Neuronal stem cell (in vitro differentiated cells): ENCODE measurements around the gene GALNT11.
A peak's percentile ranks its signal among the peaks of the same experiment; 100 is the strongest.

Source experiments
- DNase-seq: peaks from one replicate; pipeline ENCODE4 v3.0.0-alpha.2; 2013; ENCODE audit warnings: low spot score
- H2AFZ ChIP-seq: one replicate; pipeline ENCODE4 v1.6.1; 2013; ENCODE audit warnings: mild to moderate bottlenecking, low read length, inconsistent platforms
- H2AK5ac ChIP-seq: 2 replicates; pipeline ENCODE4 v1.6.1; 2013; ENCODE audit warnings: low read depth, mild to moderate bottlenecking, inconsistent platforms, low read length, moderate library complexity, mixed read lengths
- H2BK120ac ChIP-seq: 2 replicates; pipeline ENCODE4 v1.6.1; 2013; ENCODE audit warnings: low read depth, mild to moderate bottlenecking, inconsistent platforms, low read length, moderate library complexity, mixed read lengths
- H2BK12ac ChIP-seq: one replicate; pipeline ENCODE4 v1.6.1; 2013; ENCODE audit warnings: low read length, inconsistent platforms
- H2BK15ac ChIP-seq: 2 replicates; pipeline ENCODE4 v1.6.1; 2013; ENCODE audit warnings: mild to moderate bottlenecking, low read length, inconsistent platforms, mixed read lengths
- H2BK5ac ChIP-seq: one replicate; pipeline ENCODE4 v1.6.1; 2013; ENCODE audit warnings: inconsistent platforms, mild to moderate bottlenecking, low read length, moderate library complexity
- H3K14ac ChIP-seq: one replicate; pipeline ENCODE4 v1.6.1; 2013; ENCODE audit warnings: low read length, inconsistent platforms
- H3K18ac ChIP-seq: 2 replicates; pipeline ENCODE4 v1.6.1; 2013; ENCODE audit warnings: low read length, inconsistent platforms
- H3K23ac ChIP-seq: 2 replicates; pipeline ENCODE4 v1.6.1; 2013; ENCODE audit warnings: low read depth, mild to moderate bottlenecking, mixed read lengths, low read length, inconsistent platforms; ENCODE audit not compliant: poor library complexity
- H3K27ac ChIP-seq: replicated peaks from 3 replicates; pipeline ENCODE4 v1.5.1; 2013; ENCODE audit warnings: low read length, inconsistent platforms
- H3K27me3 ChIP-seq, 3 experiments: 2 replicates each; pipeline ENCODE4 v1.6.1; 2013; ENCODE audit warnings: low read length in 3 of 3, mild to moderate bottlenecking in 2 of 3, inconsistent platforms in 1 of 3, low read depth in 1 of 3, mixed read lengths in 1 of 3, moderate library complexity in 1 of 3; ENCODE audit not compliant: control insufficient read depth in 3 of 3, insufficient read depth in 3 of 3
- H3K36me3 ChIP-seq, 2 donors: replicated peaks in 1 of 2; 2 replicates each; pipeline ENCODE4 v1.6.1; 2013; ENCODE audit warnings: low read length in 2 of 2; ENCODE audit not compliant: control insufficient read depth in 2 of 2, insufficient read depth in 2 of 2
- H3K4ac ChIP-seq: 2 replicates; pipeline ENCODE4 v1.6.1; 2013; ENCODE audit warnings: inconsistent platforms, mild to moderate bottlenecking, low read length, moderate library complexity
- H3K4me1 ChIP-seq, 2 donors: 1 replicate in 1 of 2; 2 replicates in 1 of 2; pipeline ENCODE4 v1.6.1; 2013; ENCODE audit warnings: low read length in 2 of 2, low read depth in 1 of 2; ENCODE audit not compliant: control insufficient read depth in 2 of 2, insufficient read depth in 1 of 2
- H3K4me2 ChIP-seq: one replicate; pipeline ENCODE4 v1.6.1; 2013; ENCODE audit warnings: mild to moderate bottlenecking, low read length, inconsistent platforms; ENCODE audit not compliant: insufficient read depth, poor library complexity, severe bottlenecking
- H3K4me3 ChIP-seq, 2 donors: 2 replicates each; pipeline ENCODE4 v1.5.1; 2013; ENCODE audit warnings: low read length in 2 of 2, mild to moderate bottlenecking in 2 of 2, inconsistent platforms in 1 of 2, moderate library complexity in 1 of 2
- H3K79me1 ChIP-seq: one replicate; pipeline ENCODE4 v1.6.1; 2013; ENCODE audit warnings: low read depth, mild to moderate bottlenecking, inconsistent platforms, low read length, moderate library complexity
- H3K9ac ChIP-seq: one replicate; pipeline ENCODE4 v1.6.1; 2013; ENCODE audit warnings: mild to moderate bottlenecking, low read depth, low read length, inconsistent platforms; ENCODE audit not compliant: poor library complexity
- H3K9me3 ChIP-seq, 2 donors: replicated peaks in 1 of 2; 2 replicates each; pipeline versions ENCODE3 to v1.6.1; 2013; ENCODE audit warnings: low read length in 2 of 2, mild to moderate bottlenecking in 2 of 2, inconsistent platforms in 1 of 2, low read depth in 1 of 2, mixed read lengths in 1 of 2, moderate library complexity in 1 of 2; ENCODE audit not compliant: control insufficient read depth in 2 of 2, insufficient read depth in 1 of 2
- H4K8ac ChIP-seq: one replicate; pipeline ENCODE4 v1.6.1; 2013; ENCODE audit warnings: low read depth, mild to moderate bottlenecking, inconsistent platforms, low read length, moderate library complexity
- H4K91ac ChIP-seq: one replicate; pipeline ENCODE4 v1.6.1; 2013; ENCODE audit warnings: low read length, low read depth, mild to moderate bottlenecking, inconsistent platforms; ENCODE audit not compliant: poor library complexity
- WGBS, 2 donors: extraction: QIAGEN DNeasy Blood & Tissue Kit; methylation state at CpG; one replicate each; pipeline ENCODE4 v1.1.7; 2013; ENCODE audit warnings: missing lambda C conversion rate in 2 of 2, mixed read lengths in 1 of 2; ENCODE audit not compliant: insufficient read length in 2 of 2, insufficient replicate concordance in 1 of 2; ENCODE audit errors: extremely low coverage in 2 of 2; 5-methylcytosine and 5-hydroxymethylcytosine counted together

Gene GALNT11

GRCh38 chr7:152048051-152048450, 22.6 kb downstream of the GALNT11 start:
- H3K9me3 ChIP-seq, result peaks cover 0 to 17% of the 10 kb centered on the region in 2 donors
- no peak overlapping the region for H3K23ac ChIP-seq
- H2BK12ac ChIP-seq, result no peak overlapping the region
- H3K27ac ChIP-seq, result no peak overlapping the region
- H2BK120ac ChIP-seq, result no peak overlapping the region
- no peak overlapping the region for H3K4me3 ChIP-seq
- H4K8ac ChIP-seq, result no peak overlapping the region
- H3K14ac ChIP-seq, result no peak overlapping the region
- H3K18ac ChIP-seq, result no peak overlapping the region
- no peak overlapping the region for H2AFZ ChIP-seq
- no peak overlapping the region for H2AK5ac ChIP-seq
- H3K4ac ChIP-seq, result no peak overlapping the region
- H3K4me1 ChIP-seq, result peaks cover 0 to 8% of the 10 kb centered on the region in 2 donors
- no CpG with 5 or more reads among the region's 2 CpGs for WGBS, 2 donors
- H4K91ac ChIP-seq, result no peak overlapping the region
- no peaks in the 10 kb centered on the region for H3K36me3 ChIP-seq
- DNase-seq, result no peak
- no peak overlapping the region for H2BK5ac ChIP-seq
- no peak overlapping the region for H2BK15ac ChIP-seq
- H3K4me2 ChIP-seq, result no peak overlapping the region
- no peaks in the 10 kb centered on the region for H3K79me1 ChIP-seq
- H3K27me3 ChIP-seq, result no peaks in the 10 kb centered on the region
- H3K9ac ChIP-seq, result no peak overlapping the region

GRCh38 chr7:152050547-152050971, 25.1 kb downstream of the GALNT11 start:
- no peak overlapping the region for H2AK5ac ChIP-seq
- H3K14ac ChIP-seq, result peak overlapping the region; percentile 57
- H3K79me1 ChIP-seq, result no peaks in the 10 kb centered on the region
- H2AFZ ChIP-seq, result no peak overlapping the region
- H3K4ac ChIP-seq, result no peak overlapping the region
- H2BK12ac ChIP-seq, result no peak overlapping the region
- no peak overlapping the region for H3K23ac ChIP-seq
- peak overlapping the region; percentile 30 for H3K9ac ChIP-seq
- no peaks in the 10 kb centered on the region for H3K36me3 ChIP-seq
- no peak overlapping the region for H2BK120ac ChIP-seq
- no peak overlapping the region for H3K4me3 ChIP-seq
- H3K9me3 ChIP-seq, result peaks cover 0 to 12% of the 10 kb centered on the region in 2 donors
- no peak overlapping the region for H2BK15ac ChIP-seq
- no peak overlapping the region for H4K8ac ChIP-seq
- peaks cover 0 to 9% of the 10 kb centered on the region in 2 donors for H3K4me1 ChIP-seq
- no peak overlapping the region for H3K18ac ChIP-seq
- H4K91ac ChIP-seq, result no peak overlapping the region
- no peak for DNase-seq
- H2BK5ac ChIP-seq, result no peak overlapping the region
- H3K27me3 ChIP-seq, result no peaks in the 10 kb centered on the region
- H3K27ac ChIP-seq, result no peak overlapping the region
- H3K4me2 ChIP-seq, result no peak overlapping the region
- WGBS, 2 donors, result no CpG with 5 or more reads among the region's 4 CpGs

- no peak overlapping the region for H2AFZ ChIP-seq
- no peak overlapping the region for H3K27ac ChIP-seq
- H4K91ac ChIP-seq, result no peak overlapping the region
- H3K4me3 ChIP-seq, result no peak overlapping the region
- no peak for DNase-seq
- no peak overlapping the region for H3K18ac ChIP-seq
- H3K14ac ChIP-seq, result no peak overlapping the region
- no peak overlapping the region for H2BK15ac ChIP-seq
- H3K23ac ChIP-seq, result no peak overlapping the region
- no peak overlapping the region for H4K8ac ChIP-seq
- no peaks in the 10 kb centered on the region for H3K79me1 ChIP-seq
- no peak overlapping the region for H3K4ac ChIP-seq
- WGBS, 2 donors, result no CpG with 5 or more reads among the region's 3 CpGs
- H3K27me3 ChIP-seq, result no peaks in the 10 kb centered on the region
- H2BK5ac ChIP-seq, result no peak overlapping the region
- H3K4me1 ChIP-seq, result peaks cover 0 to 9% of the 10 kb centered on the region in 2 donors
- H2AK5ac ChIP-seq, result no peak overlapping the region
- no peak overlapping the region for H3K4me2 ChIP-seq
- H2BK120ac ChIP-seq, result no peak overlapping the region
- H3K9ac ChIP-seq, result no peak overlapping the region
- H3K9me3 ChIP-seq, result peaks cover 0 to 12% of the 10 kb centered on the region in 2 donors
- H3K36me3 ChIP-seq, result no peaks in the 10 kb centered on the region
- no peak overlapping the region for H2BK12ac ChIP-seq
Observed at GRCh38 chr7:152051968-152052367, 26.5 kb downstream of the GALNT11 start.

GRCh38 chr7:152052771-152053170, 27.3 kb downstream of the GALNT11 start:
- peaks cover 0 to 9% of the 10 kb centered on the region in 2 donors for H3K4me1 ChIP-seq
- no peak overlapping the region for H3K27ac ChIP-seq
- H2AFZ ChIP-seq, result no peak overlapping the region
- H3K27me3 ChIP-seq, result no peaks in the 10 kb centered on the region
- H3K4me3 ChIP-seq, result no peak overlapping the region
- H2BK5ac ChIP-seq, result no peak overlapping the region
- H2BK15ac ChIP-seq, result no peak overlapping the region
- H3K79me1 ChIP-seq, result no peaks in the 10 kb centered on the region
- H2BK120ac ChIP-seq, result no peak overlapping the region
- no peak overlapping the region for H2AK5ac ChIP-seq
- no peak overlapping the region for H3K4me2 ChIP-seq
- no CpG with 5 or more reads among the region's 4 CpGs for WGBS, 2 donors
- H3K9me3 ChIP-seq, result peaks cover 0 to 10% of the 10 kb centered on the region in 2 donors
- no peak overlapping the region for H3K4ac ChIP-seq
- no peak overlapping the region for H3K9ac ChIP-seq
- H3K36me3 ChIP-seq, result no peaks in the 10 kb centered on the region
- no peak overlapping the region for H4K91ac ChIP-seq
- H2BK12ac ChIP-seq, result no peak overlapping the region
- no peak overlapping the region for H3K23ac ChIP-seq
- no peak for DNase-seq
- no peak overlapping the region for H3K18ac ChIP-seq
- no peak overlapping the region for H4K8ac ChIP-seq
- no peak overlapping the region for H3K14ac ChIP-seq
